Chondrocyte (in vitro differentiated cells): ENCODE results near the gene SLC47A2. TPM values are rescaled to one million over a fixed set of nuclear protein-coding genes. Genes with fewer than 3 reads are reported as not detected.
"Not testable (repeated sequence)": the region's sequence is repeated elsewhere in the genome, so short reads cannot be mapped to it uniquely, and the experiment has no call there.

Experiments
- DNase-seq: peaks from one replicate; pipeline ENCODE4 v3.0.0; 2021; ENCODE audit warnings: mixed read lengths, low spot score
- H3K27ac Mint-ChIP-seq: one replicate; pipeline ENCODE4 v1.8.0; 2021; ENCODE audit warnings: mild to moderate bottlenecking, moderate library complexity, mixed read lengths; ENCODE audit not compliant: unreplicated experiment
- H3K27me3 Mint-ChIP-seq: 2 replicates; pipeline ENCODE4 v1.8.0; 2021; ENCODE audit warnings: low read depth, mixed read lengths
- H3K36me3 Mint-ChIP-seq: 2 replicates; pipeline ENCODE4 v1.8.0; 2021; ENCODE audit warnings: low read depth, mixed read lengths
- H3K4me1 Mint-ChIP-seq: 2 replicates; pipeline ENCODE4 v1.8.0; 2021; ENCODE audit warnings: low read depth, mild to moderate bottlenecking, mixed read lengths
- H3K4me3 Mint-ChIP-seq: one replicate; pipeline ENCODE4 v1.8.0; 2021; ENCODE audit warnings: mild to moderate bottlenecking, moderate library complexity, mixed read lengths; ENCODE audit not compliant: unreplicated experiment
- H3K9me3 Mint-ChIP-seq: 2 replicates; pipeline ENCODE4 v1.8.0; 2021; ENCODE audit warnings: low read depth, mixed read lengths
- CTCF ChIP-seq: fragments of 200-600 bp; sonication (generic); IDR thresholded peaks from 2 replicates; pipeline ENCODE4 v1.5.0; 2021; ENCODE audit warnings: antibody characterized with exemption, mild to moderate bottlenecking, moderate library complexity
- total RNA-seq: library from RNA; stranded (reverse); gene quantifications from 3 replicates; pipeline ENCODE4 v1.2.1, GENCODE V29; 2021

SLC47A2 gene
- total RNA-seq, 1 donor from 2014 or later, result not detected

GRCh38 chr17:19703828-19704613, 12.4 kb downstream of the SLC47A2 start:
- Mint-ChIP-seq H3K4me1 (peaks cover 11% of the 10 kb centered on the region), H3K27ac (no peak overlapping the region), H3K9me3 (no peaks in the 10 kb centered on the region), H3K36me3 (no peaks in the 10 kb centered on the region), H3K4me3 (no peak overlapping the region), H3K27me3 (no peaks in the 10 kb centered on the region)
- TF ChIP-seq CTCF, result no peak
- DNase-seq, result no peak

- Mint-ChIP-seq H3K27ac (no peak overlapping the region), H3K36me3 (no peaks in the 10 kb centered on the region), H3K4me1 (peaks cover 11% of the 10 kb centered on the region), H3K4me3 (no peak overlapping the region), H3K9me3 (no peaks in the 10 kb centered on the region), H3K27me3 (no peaks in the 10 kb centered on the region)
- no peak for DNase-seq
- no peak for TF ChIP-seq CTCF
Observed at GRCh38 chr17:19703106-19703827, 13.1 kb downstream of the SLC47A2 start.

GRCh38 chr17:19702217-19702641, 14.2 kb downstream of the SLC47A2 start:
- H3K27ac Mint-ChIP-seq, result no peak overlapping the region
- H3K36me3 Mint-ChIP-seq, result no peaks in the 10 kb centered on the region
- H3K27me3 Mint-ChIP-seq, result no peaks in the 10 kb centered on the region
- H3K4me3 Mint-ChIP-seq, result no peak overlapping the region
- TF ChIP-seq CTCF, result no peak
- no peaks in the 10 kb centered on the region for H3K9me3 Mint-ChIP-seq
- DNase-seq, result no peak
- H3K4me1 Mint-ChIP-seq, result peaks cover 11% of the 10 kb centered on the region

GRCh38 chr17:19686400-19687090, 29.8 kb downstream of the SLC47A2 start:
- Mint-ChIP-seq H3K27ac (no peak overlapping the region), H3K9me3 (peaks cover 10% of the 10 kb centered on the region), H3K36me3 (peaks cover 5% of the 10 kb centered on the region), H3K27me3 (no peaks in the 10 kb centered on the region), H3K4me1 (peaks cover 1% of the 10 kb centered on the region), H3K4me3 (no peak overlapping the region)
- no peak for DNase-seq
- TF ChIP-seq CTCF, result no peak

- not testable (repeated sequence) for H3K4me3 Mint-ChIP-seq, H3K9me3 Mint-ChIP-seq, H3K27me3 Mint-ChIP-seq, DNase-seq, H3K27ac Mint-ChIP-seq, H3K36me3 Mint-ChIP-seq, H3K4me1 Mint-ChIP-seq
Observed at GRCh38 chr17:19684909-19685580, 31.3 kb downstream of the SLC47A2 start.
